Adrenal gland (tissue), 5 donors: ENCODE data around the gene SPAG5.

Experiments used
- POLR2A ChIP-seq, 2 donors: fragments of 450-650 bp; IDR thresholded peaks; one replicate each; pipeline ENCODE4 v1.6.1; 2017; ENCODE audit warnings: antibody characterized with exemption in 2 of 2, mild to moderate bottlenecking in 2 of 2, moderate library complexity in 1 of 2
- TF ChIP-seq, protein P1 (sequence below), 6 experiments: fragments of 450-650 bp in 4 of 6; fragments of 200-600 bp in 2 of 6; sonication (generic) in 1 of 6; IDR thresholded peaks; 1 replicate in 5 of 6; 2 replicates in 1 of 6; pipeline versions ENCODE4 v1.5.1 to v1.8.0; 2016 to 2021; ENCODE audit warnings: antibody characterized with exemption in 6 of 6, mild to moderate bottlenecking in 2 of 6, moderate library complexity in 1 of 6
- donor health status: DM: no; HTN: no; CAD: no.

- TF ChIP-seq, protein P1, sequence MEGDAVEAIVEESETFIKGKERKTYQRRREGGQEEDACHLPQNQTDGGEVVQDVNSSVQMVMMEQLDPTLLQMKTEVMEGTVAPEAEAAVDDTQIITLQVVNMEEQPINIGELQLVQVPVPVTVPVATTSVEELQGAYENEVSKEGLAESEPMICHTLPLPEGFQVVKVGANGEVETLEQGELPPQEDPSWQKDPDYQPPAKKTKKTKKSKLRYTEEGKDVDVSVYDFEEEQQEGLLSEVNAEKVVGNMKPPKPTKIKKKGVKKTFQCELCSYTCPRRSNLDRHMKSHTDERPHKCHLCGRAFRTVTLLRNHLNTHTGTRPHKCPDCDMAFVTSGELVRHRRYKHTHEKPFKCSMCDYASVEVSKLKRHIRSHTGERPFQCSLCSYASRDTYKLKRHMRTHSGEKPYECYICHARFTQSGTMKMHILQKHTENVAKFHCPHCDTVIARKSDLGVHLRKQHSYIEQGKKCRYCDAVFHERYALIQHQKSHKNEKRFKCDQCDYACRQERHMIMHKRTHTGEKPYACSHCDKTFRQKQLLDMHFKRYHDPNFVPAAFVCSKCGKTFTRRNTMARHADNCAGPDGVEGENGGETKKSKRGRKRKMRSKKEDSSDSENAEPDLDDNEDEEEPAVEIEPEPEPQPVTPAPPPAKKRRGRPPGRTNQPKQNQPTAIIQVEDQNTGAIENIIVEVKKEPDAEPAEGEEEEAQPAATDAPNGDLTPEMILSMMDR (IDR thresholded peaks at IDR 0.05) = no peak
- no peak for TF ChIP-seq POLR2A (IDR thresholded peaks at IDR 0.05)
Measured at GRCh38 chr17:28551421-28552175, 47.2 kb downstream of the SPAG5 start.
